Measurements from ENCODE around the gene GSDMA. TPM values are rescaled to one million over a fixed set of nuclear protein-coding genes. Genes with fewer than 3 reads are reported as not detected.

Gene GSDMA
- total RNA-seq, 2 donors from 2014 or later, result 0.68 to 1.2 TPM

- ATAC-seq (ENCODE audit: insufficient number of reproducible peaks, low FRiP score, low read depth) (no peak), DNase-seq (ENCODE audit: low spot score) (no peak)
- no peaks in the 10 kb centered on the region for H3K4me1 ChIP-seq (ENCODE audit: control insufficient read depth in 1 of 2, low read depth in 2 of 2)
- H3K36me3 ChIP-seq, result no peaks in the 10 kb centered on the region
- no peaks in the 10 kb centered on the region for H3K27me3 ChIP-seq (replicated peaks; ENCODE audit: insufficient read depth)
- no peak overlapping the region for H3K27ac ChIP-seq
- no peaks in the 10 kb centered on the region for H3K9me3 ChIP-seq
- TF ChIP-seq CTCF (IDR thresholded peaks at IDR 0.05), result no peak
- H3K4me3 ChIP-seq, result no peak overlapping the region
These were observed 4.0 kb downstream of the GSDMA start for GRCh38 chr17:39966771-39967170.

- TF ChIP-seq CTCF (IDR thresholded peaks at IDR 0.05), result no peak
- H3K4me1 ChIP-seq (ENCODE audit: control insufficient read depth in 1 of 2, low read depth in 2 of 2), result no peaks in the 10 kb centered on the region
- no peak for ATAC-seq (ENCODE audit: insufficient number of reproducible peaks, low FRiP score, low read depth)
- H3K4me3 ChIP-seq, result no peak overlapping the region
- H3K9me3 ChIP-seq, result no peaks in the 10 kb centered on the region
- no peak overlapping the region for H3K27ac ChIP-seq
- no peak for DNase-seq (ENCODE audit: low spot score)
- no peaks in the 10 kb centered on the region for H3K27me3 ChIP-seq (replicated peaks; ENCODE audit: insufficient read depth)
- H3K36me3 ChIP-seq, result no peaks in the 10 kb centered on the region
These were observed 6.0 kb downstream of the GSDMA start for GRCh38 chr17:39968761-39969160.

- ATAC-seq (ENCODE audit: insufficient number of reproducible peaks, low FRiP score, low read depth), result no peak
These were observed 6.6 kb downstream of the GSDMA start for GRCh38 chr17:39969375-39969774.

GRCh38 chr17:39970157-39970692, 7.4 kb downstream of the GSDMA start:
- no peaks in the 10 kb centered on the region for H3K4me1 ChIP-seq (ENCODE audit: control insufficient read depth in 1 of 2, low read depth in 2 of 2)
- no peak overlapping the region for H3K27ac ChIP-seq
- DNase-seq (ENCODE audit: low spot score) (no peak), ATAC-seq (ENCODE audit: insufficient number of reproducible peaks, low FRiP score, low read depth) (no peak)
- no peaks in the 10 kb centered on the region for H3K36me3 ChIP-seq
- no peak for TF ChIP-seq CTCF (IDR thresholded peaks at IDR 0.05)
- H3K9me3 ChIP-seq, result no peaks in the 10 kb centered on the region
- H3K27me3 ChIP-seq (replicated peaks; ENCODE audit: insufficient read depth), result no peaks in the 10 kb centered on the region
- H3K4me3 ChIP-seq, result no peak overlapping the region

More at GRCh38 chr17:39969375-39969774, 6.6 kb downstream of the GSDMA start:
- TF ChIP-seq CTCF (IDR thresholded peaks at IDR 0.05), result no peak
- Histone ChIP-seq H3K27ac (no peak overlapping the region), H3K27me3 (replicated peaks; ENCODE audit: insufficient read depth) (no peaks in the 10 kb centered on the region), H3K4me3 (no peak overlapping the region), H3K36me3 (no peaks in the 10 kb centered on the region), H3K9me3 (no peaks in the 10 kb centered on the region), H3K4me1 (ENCODE audit: control insufficient read depth in 1 of 2, low read depth in 2 of 2) (no peaks in the 10 kb centered on the region)
- no peak for DNase-seq (ENCODE audit: low spot score)

- no peaks in the 10 kb centered on the region for H3K4me1 ChIP-seq (ENCODE audit: control insufficient read depth in 1 of 2, low read depth in 2 of 2)
- H3K9me3 ChIP-seq, result no peaks in the 10 kb centered on the region
- ATAC-seq (ENCODE audit: insufficient number of reproducible peaks, low FRiP score, low read depth) (no peak), DNase-seq (ENCODE audit: low spot score) (no peak)
- no peak overlapping the region for H3K27ac ChIP-seq
- no peak overlapping the region for H3K4me3 ChIP-seq
- H3K36me3 ChIP-seq, result no peaks in the 10 kb centered on the region
- TF ChIP-seq CTCF (IDR thresholded peaks at IDR 0.05), result no peak
- H3K27me3 ChIP-seq (replicated peaks; ENCODE audit: insufficient read depth), result no peaks in the 10 kb centered on the region
These were observed 8.3 kb downstream of the GSDMA start for GRCh38 chr17:39971076-39971603.

Data from thoracic aorta (tissue), 2 donors.